Measurements from ENCODE around the gene ZRANB3. TPM values are rescaled to one million over a fixed set of nuclear protein-coding genes. Genes with fewer than 3 reads are reported as not detected.

Gene ZRANB3
- total RNA-seq, 2 experiments from 2014 or later: 11.6 to 27.0 TPM

DNA sequence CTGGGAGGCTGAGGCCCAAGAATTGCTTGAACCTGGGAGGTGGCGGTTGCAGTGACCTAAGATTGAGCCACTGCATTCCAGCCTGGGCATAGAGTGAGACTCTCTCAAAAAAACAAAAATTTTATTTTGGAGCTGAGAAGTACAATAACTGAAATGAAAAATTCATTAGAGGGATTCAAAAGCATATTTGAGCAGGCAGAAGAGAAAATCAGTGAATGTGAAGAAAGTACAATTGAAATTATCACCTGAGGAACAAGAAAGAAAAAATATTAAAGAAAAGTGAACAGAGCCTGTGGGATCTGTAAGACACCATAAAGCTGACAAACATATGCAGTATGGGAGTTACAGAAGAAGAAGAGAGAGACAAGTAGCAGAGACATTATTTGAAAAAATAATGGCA, 341.9 kb downstream of the ZRANB3 start:
- Histone ChIP-seq H4K20me1 (ENCODE audit: insufficient read depth, low read length) (no peaks in the 10 kb centered on the region), H3K27ac (ENCODE audit: low read depth, low read length, poor library complexity, severe bottlenecking) (no peak overlapping the region), H3K4me2 (ENCODE audit: low read length) (no peak overlapping the region), H3K79me2 (ENCODE audit: insufficient read depth, low read depth, low read length) (no peaks in the 10 kb centered on the region), H2AFZ (ENCODE audit: low read length) (no peak overlapping the region), H3K9me2 (ENCODE audit: insufficient read depth, low read length) (no peaks in the 10 kb centered on the region), H3K4me1 (ENCODE audit: insufficient read depth, low read length, poor library complexity, severe bottlenecking) (no peaks in the 10 kb centered on the region), H3K36me3 (ENCODE audit: insufficient read depth, low read length) (no peaks in the 10 kb centered on the region), H3K4me3 (ENCODE audit: low read depth, low read length, poor library complexity, severe bottlenecking) (no peak overlapping the region), H3K9me3 (ENCODE audit: low read length) (peaks cover 18% of the 10 kb centered on the region)
- TF ChIP-seq EZH2phosphoT487 (IDR thresholded peaks at IDR 0.05; ENCODE audit: borderline replicate concordance, low read depth, low read length): no peak
- intact Hi-C loops (cut with micrococcal nuclease; ENCODE audit: unreplicated experiment): no loop called here
- no TSS peak for BruUV-seq (replicated peaks)
- DNase-seq (ENCODE audit: low spot score): no peak
- ChIA-PET CTCF (ENCODE audit: unreplicated experiment) (no interaction called here), POLR2A (no interaction called here)

DNA sequence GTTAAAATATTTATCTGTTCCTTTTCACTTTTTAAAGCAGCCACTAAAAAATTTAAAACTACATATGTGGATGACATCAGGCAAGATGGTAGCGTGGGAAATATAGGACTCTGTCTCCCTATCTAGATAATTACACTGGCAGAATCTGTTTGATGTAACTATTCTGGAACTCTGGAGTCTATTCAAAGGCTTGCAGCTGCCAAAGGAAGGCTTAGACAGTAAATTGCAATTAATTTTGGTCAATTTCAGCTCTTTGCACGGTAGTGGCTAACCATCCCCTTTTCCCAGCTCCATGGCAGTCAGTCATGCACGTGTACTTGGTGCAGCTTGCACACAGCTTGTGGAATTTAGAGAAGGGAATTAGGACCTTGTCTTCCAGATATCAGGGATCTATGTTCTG, 343.7 kb downstream of the ZRANB3 start:
- no peaks in the 10 kb centered on the region for H3K36me3 ChIP-seq (ENCODE audit: insufficient read depth, low read length)
- no peak overlapping the region for H2AFZ ChIP-seq (ENCODE audit: low read length)
- H3K9me3 ChIP-seq (ENCODE audit: low read length): peaks cover 9% of the 10 kb centered on the region; the same call in 1 of the 2 replicates
- no peaks in the 10 kb centered on the region for H3K9me2 ChIP-seq (ENCODE audit: insufficient read depth, low read length)
- no peaks in the 10 kb centered on the region for H3K4me1 ChIP-seq (ENCODE audit: insufficient read depth, low read length, poor library complexity, severe bottlenecking)
- H3K79me2 ChIP-seq (ENCODE audit: insufficient read depth, low read depth, low read length): no peaks in the 10 kb centered on the region
- ChIA-PET POLR2A (interaction anchor here (1.0 kb wide), 1 partner anchor 39 kb away, joined by 4 read pairs; no protein-coding TSS in a partner anchor), CTCF (ENCODE audit: unreplicated experiment) (no interaction called here)
- DNase-seq (ENCODE audit: low spot score): no peak
- intact Hi-C loops (cut with micrococcal nuclease; ENCODE audit: unreplicated experiment): no loop called here
- no peak overlapping the region for H3K4me3 ChIP-seq (ENCODE audit: low read depth, low read length, poor library complexity, severe bottlenecking)
- TF ChIP-seq, protein P1, sequence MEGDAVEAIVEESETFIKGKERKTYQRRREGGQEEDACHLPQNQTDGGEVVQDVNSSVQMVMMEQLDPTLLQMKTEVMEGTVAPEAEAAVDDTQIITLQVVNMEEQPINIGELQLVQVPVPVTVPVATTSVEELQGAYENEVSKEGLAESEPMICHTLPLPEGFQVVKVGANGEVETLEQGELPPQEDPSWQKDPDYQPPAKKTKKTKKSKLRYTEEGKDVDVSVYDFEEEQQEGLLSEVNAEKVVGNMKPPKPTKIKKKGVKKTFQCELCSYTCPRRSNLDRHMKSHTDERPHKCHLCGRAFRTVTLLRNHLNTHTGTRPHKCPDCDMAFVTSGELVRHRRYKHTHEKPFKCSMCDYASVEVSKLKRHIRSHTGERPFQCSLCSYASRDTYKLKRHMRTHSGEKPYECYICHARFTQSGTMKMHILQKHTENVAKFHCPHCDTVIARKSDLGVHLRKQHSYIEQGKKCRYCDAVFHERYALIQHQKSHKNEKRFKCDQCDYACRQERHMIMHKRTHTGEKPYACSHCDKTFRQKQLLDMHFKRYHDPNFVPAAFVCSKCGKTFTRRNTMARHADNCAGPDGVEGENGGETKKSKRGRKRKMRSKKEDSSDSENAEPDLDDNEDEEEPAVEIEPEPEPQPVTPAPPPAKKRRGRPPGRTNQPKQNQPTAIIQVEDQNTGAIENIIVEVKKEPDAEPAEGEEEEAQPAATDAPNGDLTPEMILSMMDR (conservative IDR thresholded peaks at IDR 0.05; ENCODE audit: low read length): no peak
- TF ChIP-seq EZH2phosphoT487 (IDR thresholded peaks at IDR 0.05; ENCODE audit: borderline replicate concordance, low read depth, low read length): no peak
- H3K4me2 ChIP-seq (ENCODE audit: low read length): no peak overlapping the region
- no peak overlapping the region for H3K27ac ChIP-seq (ENCODE audit: low read depth, low read length, poor library complexity, severe bottlenecking)
- no peaks in the 10 kb centered on the region for H4K20me1 ChIP-seq (ENCODE audit: insufficient read depth, low read length)
- BruUV-seq (replicated peaks): no TSS peak

DNA sequence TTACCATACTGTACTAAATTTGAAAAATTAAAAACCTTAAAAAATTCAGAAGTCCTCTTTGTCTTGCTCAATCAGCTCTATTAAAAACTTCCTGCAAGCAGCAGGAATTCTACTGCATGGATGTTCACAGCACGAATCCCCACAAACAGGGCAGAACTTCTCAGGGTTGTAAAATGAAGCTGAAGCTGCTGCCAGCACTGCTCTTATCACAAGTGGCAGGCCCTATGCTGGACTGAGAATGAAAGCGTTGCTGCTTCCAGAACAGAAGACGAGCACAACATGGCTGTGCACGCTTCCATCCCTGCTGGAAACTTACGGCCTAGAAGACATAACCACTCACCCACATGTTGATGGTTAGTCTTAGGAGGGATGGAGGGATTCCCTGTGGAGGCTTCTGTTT, 345.0 kb downstream of the ZRANB3 start:
- Histone ChIP-seq H3K4me1 (ENCODE audit: insufficient read depth, low read length, poor library complexity, severe bottlenecking) (no peaks in the 10 kb centered on the region), H3K4me3 (ENCODE audit: low read depth, low read length, poor library complexity, severe bottlenecking) (no peak overlapping the region), H2AFZ (ENCODE audit: low read length) (no peak overlapping the region), H3K36me3 (ENCODE audit: insufficient read depth, low read length) (no peaks in the 10 kb centered on the region), H3K79me2 (ENCODE audit: insufficient read depth, low read depth, low read length) (no peaks in the 10 kb centered on the region), H3K27ac (ENCODE audit: low read depth, low read length, poor library complexity, severe bottlenecking) (no peak overlapping the region), H3K9me3 (ENCODE audit: low read length) (peaks cover 9% of the 10 kb centered on the region; the same call in 1 of the 2 replicates), H3K4me2 (ENCODE audit: low read length) (no peak overlapping the region), H3K9me2 (ENCODE audit: insufficient read depth, low read length) (no peaks in the 10 kb centered on the region), H4K20me1 (ENCODE audit: insufficient read depth, low read length) (no peaks in the 10 kb centered on the region)
- no peak for DNase-seq (ENCODE audit: low spot score)
- TF ChIP-seq, protein P1 (conservative IDR thresholded peaks at IDR 0.05; ENCODE audit: low read length): no peak
- no TSS peak for BruUV-seq (replicated peaks)
- POLR2A ChIA-PET: no interaction called here
- CTCF ChIA-PET (ENCODE audit: unreplicated experiment): no interaction called here
- intact Hi-C loops (cut with micrococcal nuclease; ENCODE audit: unreplicated experiment): no loop called here

Data from OCI-LY7 (cell line).